GM13976 (cell line): ENCODE results near the gene KCNQ5.

Source experiments
- DNase-seq: peaks from one replicate; pipeline ENCODE4 v3.0.0; 2012; ENCODE audit warnings: low spot score
- in situ Hi-C: fragments of 300-500 bp; cut with MboI; formaldehyde crosslinking; loops from one replicate; pipeline ENCODE4 v1.12.0; 2022; ENCODE audit warnings: low sequenced_read_pairs, mixed read lengths, inconsistent platforms; ENCODE audit not compliant: unreplicated experiment
- TF ChIP-seq, protein P1 (sequence below): IDR thresholded peaks from 2 replicates; pipeline ENCODE4 v1.5.1; 2012; ENCODE audit warnings: borderline replicate concordance, mild to moderate bottlenecking; ENCODE audit not compliant: insufficient read depth; ENCODE audit errors: extremely low read depth, missing control alignments, control extremely low read depth

KCNQ5 gene

DNA sequence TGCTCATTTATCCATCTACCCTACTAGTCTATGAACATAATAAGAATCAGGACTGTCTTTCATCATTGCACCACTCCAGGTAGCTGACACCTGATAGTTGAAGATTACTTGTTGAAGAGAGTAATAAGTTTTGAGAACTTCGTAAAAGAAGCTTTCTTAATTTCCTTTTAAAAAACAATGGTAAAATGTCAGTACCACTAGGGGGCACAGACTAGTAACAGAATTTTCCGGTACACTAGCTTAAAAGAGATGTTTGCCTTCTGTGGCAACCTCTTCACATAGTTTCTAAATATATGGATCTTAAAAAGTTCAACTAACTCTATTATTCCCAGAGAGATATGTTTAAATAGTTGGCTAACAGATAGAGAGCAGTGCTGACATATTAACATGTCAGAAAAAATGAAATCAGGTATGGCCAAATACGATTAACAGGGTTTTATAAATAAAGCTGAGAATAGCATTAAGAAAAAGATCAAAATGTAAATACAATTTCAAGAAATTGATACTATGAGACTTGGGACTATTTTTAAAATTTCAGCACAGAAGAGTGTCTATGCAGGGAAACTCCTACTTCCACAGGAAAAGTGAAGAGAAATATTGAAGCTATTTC is 5.4 kb upstream of the KCNQ5 start:
- peak; percentile 33 for DNase-seq
- TF ChIP-seq, protein P1, sequence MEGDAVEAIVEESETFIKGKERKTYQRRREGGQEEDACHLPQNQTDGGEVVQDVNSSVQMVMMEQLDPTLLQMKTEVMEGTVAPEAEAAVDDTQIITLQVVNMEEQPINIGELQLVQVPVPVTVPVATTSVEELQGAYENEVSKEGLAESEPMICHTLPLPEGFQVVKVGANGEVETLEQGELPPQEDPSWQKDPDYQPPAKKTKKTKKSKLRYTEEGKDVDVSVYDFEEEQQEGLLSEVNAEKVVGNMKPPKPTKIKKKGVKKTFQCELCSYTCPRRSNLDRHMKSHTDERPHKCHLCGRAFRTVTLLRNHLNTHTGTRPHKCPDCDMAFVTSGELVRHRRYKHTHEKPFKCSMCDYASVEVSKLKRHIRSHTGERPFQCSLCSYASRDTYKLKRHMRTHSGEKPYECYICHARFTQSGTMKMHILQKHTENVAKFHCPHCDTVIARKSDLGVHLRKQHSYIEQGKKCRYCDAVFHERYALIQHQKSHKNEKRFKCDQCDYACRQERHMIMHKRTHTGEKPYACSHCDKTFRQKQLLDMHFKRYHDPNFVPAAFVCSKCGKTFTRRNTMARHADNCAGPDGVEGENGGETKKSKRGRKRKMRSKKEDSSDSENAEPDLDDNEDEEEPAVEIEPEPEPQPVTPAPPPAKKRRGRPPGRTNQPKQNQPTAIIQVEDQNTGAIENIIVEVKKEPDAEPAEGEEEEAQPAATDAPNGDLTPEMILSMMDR = peak; percentile 43
- in situ Hi-C loops = loop anchor here (10.0 kb wide), 1 partner anchor 518 kb away; no protein-coding TSS in a partner anchor

DNA sequence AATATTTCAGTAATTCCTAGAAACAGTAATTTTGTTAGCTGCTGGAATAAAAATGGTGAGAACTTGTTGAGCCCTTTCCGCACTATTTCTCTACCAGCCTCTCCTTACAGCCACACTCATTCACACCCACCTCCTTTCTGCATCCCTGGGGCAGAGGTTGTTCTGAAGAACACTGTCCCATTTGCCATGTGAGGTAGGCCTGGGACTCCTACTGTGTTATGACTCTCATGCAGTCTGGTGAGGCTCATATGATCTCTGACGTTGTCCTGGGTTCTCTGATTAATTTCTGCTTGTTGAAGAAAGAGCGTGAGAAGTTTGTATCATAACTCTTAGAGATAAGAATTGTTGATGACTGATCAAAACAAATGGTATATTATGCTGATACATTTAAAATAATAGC is 4.1 kb upstream of the KCNQ5 start:
- no peak for DNase-seq
- in situ Hi-C loops = loop anchor here (10.0 kb wide), 1 partner anchor 517 kb away; no protein-coding TSS in a partner anchor
- TF ChIP-seq, protein P1 = no peak

DNA sequence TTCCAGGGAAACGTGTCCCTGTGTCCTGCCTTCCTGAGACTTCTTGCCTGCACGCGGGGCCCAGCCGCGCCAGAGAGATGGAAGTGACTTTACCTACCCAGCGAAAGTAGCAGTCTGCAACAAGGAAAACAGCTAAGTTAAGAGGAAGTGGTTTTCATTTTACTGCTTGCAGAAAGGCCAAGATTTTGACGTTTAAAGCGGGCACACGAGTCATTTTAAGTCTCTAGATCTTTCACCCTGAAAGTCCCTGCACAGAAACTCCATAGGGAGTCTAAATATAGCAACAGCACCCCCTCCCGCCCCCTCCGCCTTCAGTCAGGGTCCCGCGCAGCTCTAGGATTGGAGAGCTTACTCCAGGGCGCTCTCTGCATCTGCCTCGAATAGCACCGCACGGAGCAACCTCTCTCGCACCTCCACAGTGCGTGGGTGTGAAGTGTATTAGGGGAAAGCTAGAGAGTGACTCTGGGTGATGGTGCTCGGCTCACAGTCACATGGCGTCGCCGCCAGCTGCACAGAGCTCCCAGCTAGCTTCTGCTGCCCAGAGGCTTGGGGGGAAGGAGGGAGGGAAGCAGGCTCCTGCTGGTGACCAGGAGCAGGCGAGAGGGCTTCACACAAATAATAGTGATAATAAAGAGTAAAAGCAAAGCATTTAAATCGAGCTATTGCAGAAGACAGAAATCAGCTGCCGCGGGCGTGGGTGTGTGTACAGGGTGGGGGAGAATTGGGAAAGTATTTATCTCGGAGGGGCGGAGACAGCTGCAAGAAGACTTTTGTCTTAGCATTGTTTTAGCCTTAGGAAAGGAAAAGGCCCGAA is 1.8 kb upstream of the KCNQ5 start:
- peak; percentile 79 for DNase-seq
- in situ Hi-C loops = loop anchor here (10.0 kb wide), 1 partner anchor 515 kb away; no protein-coding TSS in a partner anchor
- TF ChIP-seq, protein P1 = no peak

DNA sequence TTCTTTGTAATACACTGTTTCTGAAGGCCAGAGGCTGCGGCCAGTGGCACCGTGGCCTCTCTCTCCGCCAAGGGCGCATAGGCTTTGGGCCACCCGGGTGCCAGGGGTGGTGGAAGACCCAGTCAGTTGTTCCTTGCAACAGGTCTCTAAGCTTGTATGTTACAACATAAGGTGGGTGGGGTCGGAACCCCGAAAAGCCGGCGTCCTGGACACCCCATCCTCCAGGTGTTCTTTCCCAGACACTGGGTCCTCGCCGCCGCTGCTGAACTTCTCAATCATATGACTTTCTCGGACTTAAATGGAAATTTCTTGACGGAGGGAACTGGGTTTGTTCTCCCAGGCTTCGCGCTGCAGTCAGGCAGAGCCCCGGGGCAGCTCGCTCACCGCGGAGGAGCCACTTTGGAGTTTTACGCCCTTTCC is 983 bp upstream of the KCNQ5 start:
- in situ Hi-C loops = no loop called here
- TF ChIP-seq, protein P1 = no peak
- DNase-seq = peak; percentile 32

DNA sequence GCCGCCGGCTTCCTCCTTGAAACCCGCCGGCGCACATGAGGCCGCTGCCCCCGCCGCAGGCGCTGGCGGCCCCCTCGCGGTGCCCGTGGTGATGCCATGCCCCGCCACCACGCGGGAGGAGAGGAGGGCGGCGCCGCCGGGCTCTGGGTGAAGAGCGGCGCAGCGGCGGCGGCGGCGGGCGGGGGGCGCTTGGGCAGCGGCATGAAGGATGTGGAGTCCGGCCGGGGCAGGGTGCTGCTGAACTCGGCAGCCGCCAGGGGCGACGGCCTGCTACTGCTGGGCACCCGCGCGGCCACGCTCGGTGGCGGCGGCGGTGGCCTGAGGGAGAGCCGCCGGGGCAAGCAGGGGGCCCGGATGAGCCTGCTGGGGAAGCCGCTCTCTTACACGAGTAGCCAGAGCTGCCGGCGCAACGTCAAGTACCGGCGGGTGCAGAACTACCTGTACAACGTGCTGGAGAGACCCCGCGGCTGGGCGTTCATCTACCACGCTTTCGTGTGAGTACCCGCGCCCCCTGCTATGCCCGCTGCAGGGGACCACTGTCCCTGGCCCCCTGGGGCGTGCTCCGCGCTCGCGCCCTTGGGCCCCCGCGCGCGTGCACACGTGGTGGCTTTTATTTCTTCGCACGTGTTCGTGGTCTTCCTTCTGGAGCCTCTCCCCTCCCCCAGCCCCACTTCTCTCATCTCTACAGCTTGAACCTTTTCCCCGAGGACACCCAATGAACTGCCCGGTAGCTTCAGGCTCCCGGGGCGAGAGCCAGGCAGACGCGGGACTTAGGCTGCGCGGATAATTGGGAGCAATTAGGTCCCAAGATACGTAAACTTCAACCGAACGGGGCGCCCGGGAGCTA is 453 bp downstream of the KCNQ5 start:
- TF ChIP-seq, protein P1 = peak; percentile 31
- in situ Hi-C loops = no loop called here
- peak; percentile 65 for DNase-seq

DNA sequence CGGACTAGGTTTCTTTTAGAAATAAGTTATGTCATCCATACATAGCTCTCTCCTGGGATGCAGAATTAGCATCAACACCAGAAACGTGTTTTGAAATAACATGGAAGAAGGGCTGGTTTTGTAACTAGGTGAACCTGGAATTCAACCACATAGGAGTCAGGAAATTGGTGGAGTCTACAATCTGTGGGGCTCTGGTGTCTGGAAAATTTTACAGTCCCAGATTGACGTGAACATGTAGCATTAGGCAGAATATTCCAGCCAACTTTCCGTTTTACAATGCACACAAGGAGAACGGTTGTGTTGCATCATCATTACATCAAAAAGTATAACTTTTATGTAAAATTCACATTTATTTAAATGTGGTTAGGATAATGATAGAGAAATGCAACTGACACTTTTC is 1.9 kb downstream of the KCNQ5 start:
- TF ChIP-seq, protein P1 = no peak
- in situ Hi-C loops = no loop called here
- DNase-seq = no peak
